ENCODE results near the gene GOSR1.
"Not testable (repeated sequence)": the region's sequence is repeated elsewhere in the genome, so short reads cannot be mapped to it uniquely, and the experiment has no call there.

Gene GOSR1

DNA sequence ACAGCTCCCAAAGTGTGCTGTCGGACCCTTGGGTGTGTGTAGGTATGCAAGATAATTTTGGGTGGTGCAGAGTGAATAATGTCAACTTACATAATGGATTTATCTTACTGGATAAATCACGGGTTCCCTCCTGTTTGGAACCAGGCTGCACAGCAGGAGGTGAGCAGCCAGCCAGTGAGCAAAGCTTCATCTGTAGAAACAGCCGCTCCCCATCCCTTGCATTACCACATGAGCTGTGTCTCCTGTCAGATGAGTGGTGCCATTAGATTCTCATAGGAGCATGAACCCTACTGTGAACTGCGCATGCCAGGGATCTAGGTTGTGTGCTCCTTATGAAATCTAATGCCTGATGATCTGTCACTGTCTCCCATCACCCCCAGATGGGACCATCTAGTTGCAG, 72.0 kb downstream of the GOSR1 start:
- not testable (repeated sequence) for DNase-seq

DNA sequence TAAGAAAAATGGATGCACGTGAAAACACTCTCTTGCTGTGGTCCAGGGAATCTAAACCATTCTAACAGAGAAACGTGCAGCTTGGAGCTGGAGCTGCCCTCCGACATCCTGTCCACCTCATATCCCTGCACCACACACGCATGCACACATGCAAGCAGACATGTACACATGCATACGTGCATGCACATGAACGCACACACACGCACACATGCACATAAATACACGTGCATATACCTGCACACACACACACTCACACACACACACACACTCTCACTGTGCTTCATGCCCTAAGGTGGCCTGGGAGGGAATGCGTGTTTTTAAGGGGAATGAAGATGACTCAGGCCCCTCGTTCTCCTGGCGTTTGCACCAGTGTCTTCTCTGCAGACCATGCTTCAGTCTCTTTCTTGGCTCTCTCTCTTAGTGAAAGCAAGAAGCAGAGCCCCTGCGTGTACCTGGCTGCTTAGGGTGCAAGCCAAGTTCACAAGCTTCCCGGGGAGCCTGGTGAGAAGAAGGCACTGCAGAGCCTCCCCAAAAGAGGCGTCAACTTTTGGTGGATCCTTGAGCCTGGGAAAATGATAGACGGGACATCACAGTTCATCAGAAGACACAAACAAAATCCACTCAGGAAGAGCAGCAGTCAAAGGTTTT, 72.8 kb downstream of the GOSR1 start:
- no peak for DNase-seq

DNA sequence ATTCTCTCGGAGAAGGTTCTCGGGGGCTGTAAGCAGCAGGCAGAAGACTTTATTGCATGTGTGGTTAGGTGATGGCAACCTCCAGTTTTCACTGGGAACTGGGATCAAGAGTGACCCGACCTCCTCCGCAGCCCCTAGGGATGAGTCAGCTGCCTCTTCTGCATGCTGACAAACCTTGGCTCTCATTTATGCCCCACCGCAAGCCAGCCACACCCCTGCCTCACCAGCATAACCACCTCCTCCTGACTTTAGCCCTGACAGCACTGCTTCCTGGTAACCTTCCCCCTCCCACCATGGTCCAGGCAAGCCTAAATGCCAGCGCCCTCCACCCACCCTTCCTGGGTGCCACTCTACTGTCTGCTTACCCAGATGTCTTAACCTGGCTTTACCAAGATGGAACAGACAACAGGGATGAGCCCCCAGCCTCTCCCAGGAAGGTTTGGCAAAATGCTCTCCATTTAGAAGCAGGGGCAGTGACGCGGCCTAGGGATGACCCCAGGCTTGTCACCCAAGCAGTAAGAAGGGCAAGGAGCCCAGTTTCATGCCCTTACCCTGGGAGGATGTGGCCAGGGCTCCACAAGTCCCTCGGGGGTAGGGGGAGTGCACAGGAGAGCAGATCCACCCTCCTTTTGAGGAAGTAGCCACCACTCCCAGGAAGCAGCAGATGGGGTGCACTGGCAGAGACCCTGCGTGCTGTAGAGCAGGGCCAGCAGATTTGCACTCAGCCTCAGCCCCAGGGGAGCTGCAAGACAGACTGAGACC, 73.5 kb downstream of the GOSR1 start:
- DNase-seq = no peak

DNA sequence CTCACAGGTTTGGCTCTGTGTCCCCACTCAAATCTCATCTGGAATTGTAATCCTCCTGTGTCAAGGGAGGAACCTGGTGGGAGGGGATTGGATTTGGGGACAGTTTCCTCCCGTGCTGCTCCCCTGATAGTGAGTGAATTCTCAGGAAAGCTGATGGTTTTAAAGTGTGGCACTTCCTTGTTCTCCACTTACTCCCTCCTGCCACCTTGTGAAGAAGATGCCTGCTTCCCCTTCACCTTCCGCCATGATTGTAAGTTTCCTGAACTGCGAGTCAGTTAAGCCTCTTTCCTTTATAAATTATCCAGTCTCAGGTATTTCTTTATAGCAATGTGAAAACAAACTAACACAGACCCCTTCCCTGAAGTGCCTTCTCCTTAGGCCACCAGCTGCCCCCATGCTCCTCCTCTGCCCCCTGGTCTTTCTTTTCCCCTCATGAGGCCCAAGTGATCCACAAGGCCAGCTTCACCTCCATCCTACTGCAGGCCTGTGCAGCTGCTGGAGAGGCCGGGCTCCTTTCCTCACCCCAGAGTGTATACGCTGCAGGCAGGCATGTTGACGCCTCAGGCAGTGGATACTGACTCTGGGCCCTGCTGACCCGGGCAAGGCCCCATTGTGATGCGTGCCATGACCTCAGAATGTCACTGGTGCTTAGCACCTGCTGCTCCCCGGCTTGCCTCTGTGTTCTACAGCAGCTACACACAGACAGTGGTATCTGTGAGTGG, 74.2 kb downstream of the GOSR1 start:
- not testable (repeated sequence) for DNase-seq

DNA sequence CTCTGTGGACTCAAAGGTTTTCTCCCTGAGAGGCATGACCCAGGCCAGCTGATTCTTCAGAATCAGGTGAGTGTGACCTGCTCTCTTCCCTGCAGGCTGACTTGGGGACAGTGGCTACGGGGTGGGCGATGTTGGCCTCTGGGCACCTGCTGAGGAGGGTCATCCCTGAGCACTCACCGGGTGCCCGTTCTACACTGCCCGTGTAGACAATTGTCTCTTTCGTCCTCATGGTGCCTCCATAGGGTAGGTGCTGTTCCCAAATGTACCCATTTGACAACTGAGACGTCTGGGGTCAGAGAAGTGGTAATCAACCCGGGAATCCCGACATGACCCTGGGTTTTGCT, 74.8 kb downstream of the GOSR1 start:
- no peak for DNase-seq

DNA sequence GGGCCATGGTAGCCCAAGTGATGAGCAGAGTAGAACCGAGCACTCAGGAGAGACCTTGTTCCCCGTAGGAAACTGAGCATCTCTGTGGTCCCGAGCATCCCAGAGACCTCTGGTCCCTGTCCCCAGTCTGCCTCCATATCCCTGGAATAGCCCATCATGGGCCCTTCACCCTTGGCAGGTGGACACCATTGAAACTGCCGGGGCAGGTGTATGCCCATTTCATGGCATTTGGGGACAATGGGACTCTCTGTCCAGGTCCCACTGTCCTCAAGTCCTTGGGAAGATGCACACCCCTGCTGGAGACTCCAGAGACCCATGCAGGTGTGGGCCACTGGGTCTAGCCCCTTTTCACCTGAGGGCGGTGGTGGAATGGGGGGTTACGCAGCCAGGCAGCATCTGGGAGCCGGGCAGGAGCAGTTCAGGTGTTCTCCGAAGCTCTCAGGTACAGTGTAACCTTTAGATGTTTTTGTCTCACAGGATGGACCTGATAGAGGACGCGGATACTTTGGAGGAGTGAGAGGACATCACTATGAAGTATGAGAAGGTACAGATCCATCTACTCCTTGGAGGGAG, 75.9 kb downstream of the GOSR1 start:
- no peak for DNase-seq

DNA sequence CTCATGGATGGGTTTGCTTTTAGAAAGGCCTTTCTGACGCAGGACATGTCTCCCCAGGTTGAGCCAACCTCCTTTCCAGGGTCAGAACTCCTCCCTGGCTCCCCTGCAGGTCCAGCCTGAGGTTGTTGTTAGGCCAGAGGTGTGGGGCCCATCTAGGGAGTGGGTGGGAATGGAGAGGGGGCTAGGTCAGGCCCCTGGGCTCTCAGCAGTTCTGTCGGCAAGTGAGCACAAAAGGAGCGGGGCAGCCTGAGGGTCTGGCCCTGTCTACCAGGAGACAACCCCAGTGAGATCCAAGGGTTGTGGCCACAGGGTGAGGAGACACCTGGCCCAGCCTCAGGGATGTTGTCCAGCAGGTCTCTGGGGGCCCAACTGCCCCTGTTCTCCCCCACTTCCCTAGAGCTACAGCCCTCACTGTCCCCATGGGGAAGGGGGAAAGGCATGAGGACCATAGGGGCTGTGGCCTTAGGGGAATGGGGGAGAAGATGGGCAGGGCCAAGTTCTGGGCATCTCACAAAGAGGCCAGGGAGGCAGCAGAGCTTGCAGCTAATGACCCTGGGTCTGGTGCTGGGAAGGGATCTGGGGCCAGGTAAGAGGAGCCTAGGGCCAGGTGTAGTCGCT, 76.7 kb downstream of the GOSR1 start:
- not testable (repeated sequence) for DNase-seq

DNA sequence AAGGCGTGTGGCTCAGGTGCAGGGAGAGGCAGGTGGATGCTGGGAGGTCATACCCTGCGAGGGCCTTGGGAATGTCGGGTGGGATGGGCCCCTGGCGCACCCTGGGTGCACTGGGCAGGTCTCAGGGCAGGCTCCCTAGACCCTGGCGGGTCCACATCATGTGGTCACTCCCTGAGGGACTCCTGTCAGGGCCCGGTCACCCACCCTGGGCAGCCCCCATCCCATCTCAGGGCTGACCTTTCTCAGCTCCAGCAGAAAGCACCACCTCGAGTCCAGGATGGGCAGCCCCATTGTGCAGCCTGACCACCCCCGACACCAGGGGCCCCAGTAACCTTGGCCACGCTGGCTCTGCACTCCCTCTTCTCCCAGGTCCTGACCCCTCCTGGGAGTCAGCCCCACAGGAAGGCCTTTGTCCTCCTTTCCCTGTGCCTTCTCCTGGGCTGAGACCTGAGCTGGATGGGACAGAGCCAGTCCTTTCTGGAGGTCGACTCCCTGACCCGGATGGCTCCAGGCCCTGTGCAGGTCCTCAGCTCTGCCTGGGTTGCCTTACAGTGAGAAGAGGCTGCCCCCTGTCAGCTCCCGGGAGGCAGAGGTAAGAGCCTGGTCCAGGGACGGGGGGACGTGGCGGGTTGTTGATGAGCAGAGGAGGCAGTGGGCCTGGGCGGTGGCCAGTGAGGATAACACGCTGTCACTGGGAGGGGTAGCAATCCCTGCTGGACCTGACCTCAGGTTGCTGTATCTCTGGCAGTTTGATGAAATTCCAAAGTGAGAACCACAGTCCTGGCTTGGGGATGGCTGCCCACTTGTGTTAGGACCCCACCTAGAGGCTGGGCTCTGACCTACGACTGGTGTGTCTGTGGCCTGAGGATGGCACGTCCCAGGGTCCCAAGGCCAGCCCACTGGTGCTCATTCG, 77.9 kb downstream of the GOSR1 start:
- DNase-seq = no peak

DNA sequence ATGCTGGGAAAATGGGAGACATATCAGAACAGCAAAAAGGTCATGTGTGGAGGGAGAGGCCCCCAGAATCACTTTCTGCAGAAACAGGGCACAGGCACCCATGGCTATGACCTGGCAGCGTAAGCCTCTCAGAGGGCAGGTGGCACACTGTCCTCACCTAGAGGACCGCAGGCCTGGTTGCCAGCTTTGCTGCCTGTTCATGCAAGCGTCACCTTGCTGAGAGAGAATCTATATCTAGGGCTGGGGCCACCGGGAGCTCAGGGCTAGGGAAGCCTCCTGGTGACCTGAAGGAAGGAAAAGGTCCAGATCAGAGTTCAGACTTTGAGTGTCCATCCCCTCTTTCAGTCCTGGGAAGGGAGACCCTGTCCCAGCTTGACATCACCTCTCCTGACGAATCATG, 78.7 kb downstream of the GOSR1 start:
- no peak for DNase-seq

DNA sequence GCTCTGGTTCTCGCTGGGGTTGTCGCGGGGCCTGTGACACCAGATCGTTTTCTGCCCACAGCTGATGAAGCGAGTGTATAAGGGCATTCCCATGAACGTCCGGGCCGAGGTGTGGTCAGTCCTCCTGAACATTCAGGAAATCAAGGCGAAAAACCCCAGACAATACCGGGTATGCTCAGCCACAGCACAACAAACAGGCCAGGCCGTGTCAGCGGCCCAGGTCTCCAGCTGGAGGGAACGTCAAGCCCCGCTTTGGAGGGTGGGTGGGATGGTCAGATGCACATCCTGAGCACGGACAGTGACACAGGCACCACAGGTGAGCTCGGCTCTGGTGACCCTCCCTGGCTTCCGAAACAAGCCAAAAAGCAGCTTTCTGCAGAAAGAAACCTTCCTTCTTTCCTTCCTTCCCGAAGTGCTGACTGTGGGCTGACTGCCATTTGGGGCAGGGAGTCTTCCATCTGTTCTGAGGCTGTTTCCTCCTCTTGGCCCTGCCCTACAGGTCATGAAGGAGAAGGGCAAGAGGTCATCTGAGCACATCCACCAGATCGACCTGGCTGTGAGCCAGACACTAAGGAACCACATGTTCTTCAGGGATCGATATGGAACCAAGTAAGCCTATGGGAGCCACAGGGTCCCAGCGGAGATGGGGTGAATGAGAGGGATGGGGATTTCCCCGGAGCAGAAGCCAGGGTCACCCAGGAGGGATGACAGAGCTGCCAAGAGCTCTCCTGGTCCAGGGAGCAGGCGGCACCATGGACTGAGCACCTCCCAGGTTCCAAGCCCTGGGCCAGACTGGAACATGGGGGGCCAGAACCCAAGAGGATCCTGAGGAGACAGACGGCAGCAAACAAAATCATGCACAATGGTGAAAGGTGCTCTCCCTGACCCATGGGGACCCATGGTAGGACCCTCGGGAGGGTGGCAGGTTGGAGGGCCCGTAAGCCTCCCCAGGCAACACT, 79.4 kb downstream of the GOSR1 start:
- no peak for DNase-seq

DNA sequence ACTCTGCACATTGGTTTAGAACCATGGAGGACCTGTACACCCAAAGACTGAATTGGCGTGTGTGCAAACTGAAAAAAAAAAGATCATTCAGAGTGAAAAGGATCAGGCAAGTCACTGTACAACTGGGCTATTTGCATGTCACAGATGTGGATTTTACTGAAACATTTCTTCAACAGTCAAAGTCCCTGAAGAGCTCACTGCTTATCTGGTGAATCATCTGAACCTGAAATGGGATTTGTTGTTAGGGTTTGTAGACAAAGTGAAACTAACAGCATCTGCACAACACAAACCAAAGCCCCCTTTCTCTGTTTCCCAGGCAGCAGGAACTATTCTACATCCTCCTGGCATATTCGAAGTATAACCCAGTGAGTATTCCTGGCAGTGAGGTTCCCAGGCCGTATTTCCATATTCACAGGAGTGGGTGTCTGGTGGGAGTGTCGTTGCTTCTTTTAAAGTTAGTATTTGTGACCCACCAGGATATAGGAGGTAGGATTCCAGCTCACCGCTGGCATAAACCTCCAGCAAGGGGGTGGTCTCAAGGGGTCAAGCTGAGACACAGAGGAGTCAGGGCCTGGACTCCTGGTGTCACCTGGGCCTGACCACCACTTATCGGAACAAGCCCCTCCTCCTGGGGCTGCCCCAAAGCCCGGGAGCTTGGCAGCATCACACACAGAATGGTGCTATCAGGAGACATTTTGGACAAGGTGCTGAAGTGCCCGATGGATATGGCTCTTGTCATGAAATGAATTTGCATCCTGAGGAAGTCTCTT, 80.9 kb downstream of the GOSR1 start:
- no peak for DNase-seq

DNA sequence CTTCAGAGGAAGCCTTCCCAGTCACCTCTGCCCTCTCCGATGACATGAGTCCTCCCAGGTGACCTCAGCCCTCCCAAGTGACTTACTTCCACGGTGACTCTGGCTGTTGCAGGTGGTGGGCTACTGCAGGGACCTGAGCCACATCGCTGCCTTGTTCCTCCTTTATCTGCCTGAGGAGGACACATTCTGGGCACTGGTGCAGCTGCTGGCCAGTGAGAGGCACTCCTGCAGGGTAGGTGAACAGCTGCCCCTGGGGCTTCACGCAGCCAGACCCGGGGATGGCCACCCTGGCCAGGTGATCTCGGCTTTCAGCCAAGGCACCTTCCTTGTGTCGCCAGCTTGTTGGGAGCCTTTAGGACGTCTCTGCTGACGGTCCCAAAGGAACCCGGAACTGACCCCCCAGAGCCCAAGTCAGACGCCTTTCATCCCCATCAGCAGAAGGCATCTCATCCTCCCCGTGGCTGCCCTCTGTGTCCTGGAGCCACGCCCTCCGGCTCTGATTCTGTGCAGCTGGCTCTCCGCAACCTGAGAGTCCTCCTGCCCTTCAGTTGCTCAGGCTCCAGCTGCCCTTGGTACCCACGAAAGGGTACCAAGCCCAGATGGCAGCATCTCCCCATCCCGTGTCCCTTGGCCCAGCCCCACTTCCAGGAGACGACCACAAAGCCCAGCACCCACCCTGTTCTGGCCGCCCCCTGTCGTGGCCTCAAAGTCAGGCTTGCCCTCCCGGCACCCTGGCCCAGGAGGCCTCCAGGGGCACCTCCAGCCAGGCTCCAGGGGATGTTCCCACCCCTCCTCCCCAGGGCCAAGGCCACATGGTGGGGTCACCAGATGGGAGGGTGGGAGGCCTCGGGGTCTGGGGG, 81.7 kb downstream of the GOSR1 start:
- DNase-seq = no peak

DNA sequence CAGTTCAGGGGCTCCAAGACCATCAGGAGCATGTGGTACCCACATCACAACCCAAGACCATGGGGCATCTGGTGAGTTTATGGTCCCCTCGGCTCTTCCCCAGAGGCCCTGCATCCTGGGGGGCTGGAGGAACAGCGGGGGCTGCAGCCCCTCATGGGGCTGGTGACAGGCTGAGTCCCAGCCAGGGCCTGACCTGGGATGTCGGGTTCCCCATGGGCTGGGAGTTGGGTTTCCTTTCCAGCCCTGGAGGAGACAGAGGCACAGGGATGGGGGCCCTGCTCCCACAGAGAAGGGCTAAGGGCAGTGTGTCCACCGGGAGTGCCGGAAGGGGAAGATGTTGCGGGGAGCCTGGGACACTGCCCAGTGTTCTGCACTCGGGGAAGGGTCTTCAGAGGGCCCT, 82.4 kb downstream of the GOSR1 start:
- DNase-seq = no peak

DNA sequence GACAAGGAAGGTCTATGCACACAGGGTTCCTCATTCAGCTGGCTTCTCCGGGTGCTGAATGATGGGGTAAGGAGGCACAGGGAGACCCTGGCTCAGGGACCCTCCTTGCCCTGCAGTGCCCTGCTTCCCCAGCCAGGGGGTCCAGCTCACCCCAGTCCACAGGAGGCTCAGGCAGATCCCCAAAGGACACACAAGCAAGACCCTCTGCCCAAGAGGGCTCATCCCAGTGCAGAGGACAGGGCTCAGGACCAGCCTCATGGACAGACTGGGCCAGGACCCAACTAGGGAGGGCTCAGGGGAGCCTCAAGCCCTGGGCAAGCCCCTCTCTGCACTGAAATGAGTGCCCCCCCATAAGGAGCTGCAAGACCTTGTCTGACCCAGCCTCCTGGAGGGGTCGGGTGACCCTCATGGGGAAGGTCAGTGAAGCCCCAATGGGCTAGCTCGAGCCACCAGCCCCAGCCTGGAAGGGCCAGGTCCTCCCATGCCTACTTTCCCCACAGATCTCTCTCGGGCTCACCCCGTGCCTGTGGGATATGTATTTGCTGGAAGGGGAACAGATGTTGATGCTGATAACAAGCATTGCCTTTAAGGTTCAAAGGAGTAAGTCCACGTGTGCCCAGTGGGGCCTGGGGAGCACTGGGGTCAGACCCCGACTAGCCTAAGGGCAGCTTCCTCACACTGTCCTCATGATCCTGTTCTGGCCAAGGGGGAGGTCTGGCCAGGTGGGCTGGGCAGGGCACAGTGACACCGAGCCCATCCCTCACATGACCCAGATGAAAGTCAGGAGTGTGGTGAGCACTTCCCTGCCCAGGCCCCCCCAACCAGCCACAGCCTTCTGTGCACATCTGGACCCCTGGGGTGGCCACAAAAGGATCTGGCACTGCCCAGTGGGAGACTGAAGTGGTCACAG, 83.2 kb downstream of the GOSR1 start:
- DNase-seq = not testable (repeated sequence)

DNA sequence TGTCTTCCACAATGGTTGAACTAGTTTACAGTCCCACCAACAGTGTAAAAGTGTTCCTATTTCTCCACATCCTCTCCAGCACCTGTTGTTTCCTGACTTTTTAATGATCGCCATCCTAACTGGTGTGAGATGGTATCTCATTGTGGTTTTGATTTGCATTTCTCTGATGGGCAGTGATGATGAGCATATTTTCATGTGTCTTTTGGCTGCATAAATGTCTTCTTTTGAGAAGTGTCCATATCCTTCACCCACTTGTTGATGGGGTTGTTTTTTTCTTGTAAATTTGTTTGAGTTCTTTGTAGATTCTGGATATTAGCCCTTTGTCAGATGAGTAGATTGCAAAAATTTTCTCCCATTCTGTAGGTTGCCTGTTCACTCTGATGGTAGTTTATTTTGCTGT, 84.6 kb downstream of the GOSR1 start:
- DNase-seq = not testable (repeated sequence)

DNA sequence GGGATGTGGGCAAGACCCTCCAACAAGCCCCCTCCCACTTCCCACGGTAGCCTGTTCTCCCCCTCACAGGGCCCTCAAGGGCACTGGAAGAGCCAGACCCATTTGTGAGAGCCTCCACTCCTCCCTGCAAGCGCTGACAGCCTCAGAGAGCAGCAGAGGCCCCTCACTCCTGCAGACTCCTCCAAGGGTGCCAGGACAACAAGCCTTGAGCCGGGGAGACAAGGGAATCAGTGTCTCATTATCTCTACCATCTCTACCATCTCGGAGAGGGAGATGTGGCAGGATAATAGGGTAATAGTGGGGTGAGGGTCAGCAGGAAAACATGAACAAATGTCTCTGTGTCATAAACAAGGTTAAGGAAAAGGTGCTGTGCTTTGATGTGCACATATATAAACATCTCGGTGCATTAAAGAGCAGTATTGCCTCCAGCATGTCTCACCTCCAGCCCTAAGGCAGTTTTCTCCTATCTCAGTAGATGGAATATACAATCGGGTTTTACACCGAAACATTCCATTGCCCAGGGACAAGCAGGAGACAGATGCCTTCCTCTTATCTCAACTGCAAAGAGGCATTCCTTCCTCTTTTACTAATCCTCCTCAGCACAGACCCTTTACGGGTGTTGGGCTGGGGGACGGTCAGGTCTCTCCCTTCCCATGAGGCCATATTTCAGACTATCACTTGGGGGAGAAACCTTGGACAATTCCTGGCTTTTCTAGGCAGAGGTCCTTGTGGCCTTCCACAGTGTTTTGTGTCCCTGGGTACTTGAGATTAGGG, 86.1 kb downstream of the GOSR1 start:
- DNase-seq = not testable (repeated sequence)

DNA sequence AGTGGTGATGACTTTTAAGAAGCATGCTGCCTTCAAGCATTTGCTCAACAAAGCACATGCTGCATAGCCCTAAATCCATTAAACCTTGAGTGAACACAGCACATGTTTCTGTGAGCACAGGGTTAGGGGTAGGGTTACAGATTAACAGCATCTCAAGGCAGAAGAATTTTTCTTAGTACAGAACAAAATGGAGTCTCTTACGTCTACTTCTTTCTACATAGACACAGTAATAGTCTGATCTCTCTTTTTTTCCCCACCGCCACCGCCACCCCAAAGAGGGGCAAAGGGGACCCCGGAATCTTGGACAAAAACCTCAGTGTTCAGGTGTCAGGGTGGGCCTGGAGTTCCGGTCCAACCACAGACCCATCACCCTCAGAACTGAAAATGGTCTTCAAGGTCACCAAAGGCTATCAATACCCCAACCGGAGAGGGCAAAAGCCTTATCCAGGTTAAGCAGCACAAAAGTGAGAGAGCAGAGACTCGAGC, 86.7 kb downstream of the GOSR1 start:
- DNase-seq = not testable (repeated sequence)
